Tibial nerve (tissue), 4 donors: ENCODE results near the gene SYCE1L. TPM values are rescaled to one million over a fixed set of nuclear protein-coding genes. Genes with fewer than 3 reads are reported as not detected.

Source experiments
- DNase-seq, 2 donors: peaks; one replicate each; pipeline ENCODE4 v3.0.0-alpha.2; 2019; ENCODE audit warnings: low spot score in 2 of 2
- H3K27ac ChIP-seq, 4 donors: fragments of 200-600 bp; sonication (generic) in 3 of 4; one replicate each; pipeline ENCODE4 v1.5.1; 2017 to 2019; ENCODE audit warnings: mild to moderate bottlenecking in 1 of 4
- H3K27me3 ChIP-seq, 2 donors: fragments of 200-600 bp; sonication (generic) in 1 of 2; one replicate each; pipeline versions ENCODE4 v1.5.1 to v1.6.0; 2017 to 2019
- H3K36me3 ChIP-seq, 3 donors: fragments of 200-600 bp; sonication (generic); one replicate each; pipeline ENCODE4 v1.5.1; 2018 to 2019
- H3K4me1 ChIP-seq, 4 donors: fragments of 200-600 bp; sonication (generic) in 3 of 4; one replicate each; pipeline ENCODE4 v1.5.1; 2017 to 2019
- H3K4me3 ChIP-seq, 4 donors: fragments of 200-600 bp; sonication (generic) in 3 of 4; one replicate each; pipeline ENCODE4 v1.5.1; 2017 to 2019; ENCODE audit warnings: mild to moderate bottlenecking in 1 of 4, moderate library complexity in 1 of 4
- H3K9me3 ChIP-seq, 4 donors: fragments of 200-600 bp; sonication (generic) in 3 of 4; one replicate each; pipeline ENCODE4 v1.5.1; 2017 to 2019
- EP300 ChIP-seq, 2 donors: sonication (generic); formaldehyde crosslinking; IDR thresholded peaks; one replicate each; pipeline ENCODE4 v1.6.1; 2017; ENCODE audit warnings: antibody characterized with exemption in 2 of 2, mild to moderate bottlenecking in 1 of 2
- POLR2A ChIP-seq, 2 donors: fragments of 450-650 bp; IDR thresholded peaks; one replicate each; pipeline ENCODE4 v1.6.1; 2017; ENCODE audit warnings: antibody characterized with exemption in 2 of 2, mild to moderate bottlenecking in 2 of 2, moderate library complexity in 2 of 2
- WGBS, 2 donors: methylation state at CpG; one replicate each; pipeline ENCODE4 v1.1.5; 2018; 5-methylcytosine and 5-hydroxymethylcytosine counted together
- total RNA-seq, 4 donors: library from RNA; depleted of rRNA; stranded (reverse); fragments of >200 nt; gene quantifications; one replicate each; pipeline ENCODE4 v1.1.0, GENCODE V29; 2016
- TF ChIP-seq, protein P1 (sequence below), 5 experiments: fragments of 200-600 bp in 3 of 5; fragments of 450-650 bp in 2 of 5; sonication (generic) in 3 of 5; IDR thresholded peaks; one replicate each; pipeline ENCODE4 v1.5.1; 2016 to 2019; ENCODE audit warnings: antibody characterized with exemption in 5 of 5, mild to moderate bottlenecking in 3 of 5, moderate library complexity in 2 of 5

Gene SYCE1L
- total RNA-seq, 4 donors from 2014 or later, result 4.8 TPM; not detected in 3

- 61 to 71% methylated on average over 2 of the region's 2 CpGs for WGBS, 2 donors
- H3K4me3 ChIP-seq, result no peak overlapping the region
- H3K9me3 ChIP-seq, result no peaks in the 10 kb centered on the region
- no peaks in the 10 kb centered on the region for H3K27me3 ChIP-seq
- TF ChIP-seq EP300 (IDR thresholded peaks at IDR 0.05) (no peak), POLR2A (IDR thresholded peaks at IDR 0.05) (no peak)
- no peak overlapping the region for H3K27ac ChIP-seq
- DNase-seq, result no peak
- no peaks in the 10 kb centered on the region for H3K36me3 ChIP-seq
- H3K4me1 ChIP-seq, result no peaks in the 10 kb centered on the region
Measured at GRCh38 chr16:77246150-77246549, 46.9 kb downstream of the SYCE1L start.

DNA sequence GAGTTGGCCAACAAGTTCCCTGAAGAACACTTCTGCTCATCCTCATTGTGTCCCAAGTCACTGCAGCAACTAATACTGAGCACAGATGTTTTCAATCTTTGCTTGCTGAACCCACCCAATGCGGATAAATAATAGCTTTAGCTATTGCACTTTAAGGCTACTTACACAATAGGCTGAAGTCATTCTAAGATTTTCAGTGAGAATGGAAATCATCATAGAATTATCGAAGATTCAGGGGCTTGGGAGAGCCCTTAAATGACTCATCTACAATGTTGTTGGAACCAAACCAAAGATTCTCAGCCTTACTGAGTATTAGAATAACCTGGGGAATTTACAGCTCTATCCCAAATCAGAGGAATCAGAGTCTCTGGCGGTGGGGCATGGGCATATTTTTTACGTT lies 51.2 kb downstream of the SYCE1L start:
- no peak for TF ChIP-seq EP300 (IDR thresholded peaks at IDR 0.05)
- TF ChIP-seq, protein P1, sequence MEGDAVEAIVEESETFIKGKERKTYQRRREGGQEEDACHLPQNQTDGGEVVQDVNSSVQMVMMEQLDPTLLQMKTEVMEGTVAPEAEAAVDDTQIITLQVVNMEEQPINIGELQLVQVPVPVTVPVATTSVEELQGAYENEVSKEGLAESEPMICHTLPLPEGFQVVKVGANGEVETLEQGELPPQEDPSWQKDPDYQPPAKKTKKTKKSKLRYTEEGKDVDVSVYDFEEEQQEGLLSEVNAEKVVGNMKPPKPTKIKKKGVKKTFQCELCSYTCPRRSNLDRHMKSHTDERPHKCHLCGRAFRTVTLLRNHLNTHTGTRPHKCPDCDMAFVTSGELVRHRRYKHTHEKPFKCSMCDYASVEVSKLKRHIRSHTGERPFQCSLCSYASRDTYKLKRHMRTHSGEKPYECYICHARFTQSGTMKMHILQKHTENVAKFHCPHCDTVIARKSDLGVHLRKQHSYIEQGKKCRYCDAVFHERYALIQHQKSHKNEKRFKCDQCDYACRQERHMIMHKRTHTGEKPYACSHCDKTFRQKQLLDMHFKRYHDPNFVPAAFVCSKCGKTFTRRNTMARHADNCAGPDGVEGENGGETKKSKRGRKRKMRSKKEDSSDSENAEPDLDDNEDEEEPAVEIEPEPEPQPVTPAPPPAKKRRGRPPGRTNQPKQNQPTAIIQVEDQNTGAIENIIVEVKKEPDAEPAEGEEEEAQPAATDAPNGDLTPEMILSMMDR (IDR thresholded peaks at IDR 0.05), result no peak
- no peak for TF ChIP-seq POLR2A (IDR thresholded peaks at IDR 0.05)

More for the DNA sequence above, 51.2 kb downstream of the SYCE1L start:
- DNase-seq, result no peak
- no peak overlapping the region for H3K27ac ChIP-seq
- no peaks in the 10 kb centered on the region for H3K36me3 ChIP-seq
- 61% methylated on average over 4 of the region's 4 CpGs for WGBS, 2 donors
- H3K27me3 ChIP-seq, result no peaks in the 10 kb centered on the region
- H3K4me1 ChIP-seq, result no peaks in the 10 kb centered on the region
- H3K9me3 ChIP-seq, result peaks cover 0 to under 1% (median 0%) of the 10 kb centered on the region in 4 donors
- H3K4me3 ChIP-seq, result no peak overlapping the region

Other genes with a start within 250 kb of the SYCE1L start
- gene MON1B, start 8.2 kb upstream of the SYCE1L start, total RNA-seq, result 10 to 100 TPM; 30.6 to 38.4 (median 34.0) TPM
- under 1 TPM; under 0.01 to 0.60 (median 0.21) TPM for gene ADAMTS18, start 235.6 kb downstream of the SYCE1L start, total RNA-seq